Keratinocyte (primary cell): ENCODE data around the gene GSTCD. TPM values are rescaled to one million over a fixed set of nuclear protein-coding genes. Genes with fewer than 3 reads are reported as not detected.

Experiments
- DNase-seq: peaks from one replicate; pipeline ENCODE4 v3.0.0-alpha.2; 2011; ENCODE audit warnings: low read depth, missing footprints, low spot score
- FAIRE-seq: peaks from 2 replicates; lab custom pipeline; 2011; peaks lifted over from hg19 to GRCh38; lab: Jason Lieb, UNC
- H2AFZ ChIP-seq: 2 replicates; pipeline ENCODE4 v1.6.0; 2012; ENCODE audit warnings: low read length, control low read depth, inconsistent platforms; ENCODE audit not compliant: control insufficient read depth
- H3K27ac ChIP-seq: 2 replicates; pipeline ENCODE4 v1.5.1; 2011; ENCODE audit warnings: low read length; ENCODE audit not compliant: control insufficient read depth, insufficient read depth
- H3K27me3 ChIP-seq: 3 replicates; pipeline ENCODE4 v1.6.0; 2011; ENCODE audit warnings: low read length; ENCODE audit not compliant: control insufficient read depth, insufficient read depth; ENCODE audit errors: extremely low read depth
- H3K36me3 ChIP-seq, 2 experiments: 2 replicates in 1 of 2; 3 replicates in 1 of 2; pipeline ENCODE4 v1.5.1; 2011; ENCODE audit warnings: low read length in 2 of 2, mild to moderate bottlenecking in 1 of 2; ENCODE audit not compliant: control insufficient read depth in 2 of 2, insufficient read depth in 2 of 2; ENCODE audit errors: extremely low read depth in 1 of 2
- H3K4me1 ChIP-seq: 3 replicates; pipeline ENCODE4 v1.5.1; 2011; ENCODE audit warnings: low read length; ENCODE audit not compliant: control insufficient read depth, insufficient read depth; ENCODE audit errors: extremely low read depth
- H3K4me2 ChIP-seq: 3 replicates; pipeline ENCODE4 v1.6.0; 2011; ENCODE audit warnings: low read depth, low read length; ENCODE audit not compliant: control insufficient read depth, insufficient read depth; ENCODE audit errors: extremely low read depth
- H3K4me3 ChIP-seq, 3 experiments: fragments of 200-600 bp in 1 of 3; sonication (generic) in 1 of 3; 2 replicates in 2 of 3; 3 replicates in 1 of 3; pipeline ENCODE4 v1.5.1; 2011 to 2016; ENCODE audit warnings: low read length in 3 of 3, mild to moderate bottlenecking in 3 of 3, control low read depth in 2 of 3, inconsistent platforms in 1 of 3, low read depth in 1 of 3, mixed read lengths in 1 of 3, mixed run types in 1 of 3, moderate library complexity in 1 of 3; ENCODE audit not compliant: control insufficient read depth in 2 of 3, insufficient read depth in 2 of 3; ENCODE audit errors: extremely low read depth in 1 of 3
- H3K79me2 ChIP-seq: 2 replicates; pipeline ENCODE4 v1.6.0; 2012; ENCODE audit warnings: low read length; ENCODE audit not compliant: control insufficient read depth, insufficient read depth
- H3K9ac ChIP-seq: 3 replicates; pipeline ENCODE4 v1.6.0; 2011; ENCODE audit warnings: low read length; ENCODE audit not compliant: control insufficient read depth, insufficient read depth; ENCODE audit errors: extremely low read depth
- H3K9me1 ChIP-seq: 3 replicates; pipeline ENCODE4 v1.6.0; 2011; ENCODE audit warnings: low read length; ENCODE audit not compliant: control insufficient read depth, insufficient read depth; ENCODE audit errors: extremely low read depth
- H3K9me3 ChIP-seq: 2 replicates; pipeline ENCODE4 v1.5.1; 2012; ENCODE audit warnings: low read depth, low read length; ENCODE audit not compliant: control insufficient read depth
- H4K20me1 ChIP-seq: 3 replicates; pipeline ENCODE4 v1.6.0; 2011; ENCODE audit warnings: low read length; ENCODE audit not compliant: control insufficient read depth, insufficient read depth; ENCODE audit errors: extremely low read depth
- CTCF ChIP-seq, 3 experiments: IDR thresholded peaks in 1 of 3; conservative IDR thresholded peaks in 1 of 3; optimal IDR thresholded peaks in 1 of 3; 2 replicates in 2 of 3; 3 replicates in 1 of 3; pipeline versions ENCODE3 to v1.5.1; 2011; ENCODE audit warnings: low read length in 3 of 3, mild to moderate bottlenecking in 3 of 3, moderate library complexity in 2 of 3, control low read depth in 1 of 3, inconsistent platforms in 1 of 3; ENCODE audit not compliant: insufficient read depth in 2 of 3; ENCODE audit errors: extremely low read depth in 1 of 3
- EZH2 ChIP-seq: IDR thresholded peaks from one replicate; pipeline ENCODE4 v1.6.1; 2012; ENCODE audit warnings: inconsistent platforms, mild to moderate bottlenecking, low read length, moderate library complexity
- dilution Hi-C: fragments of 300-500 bp; cut with MboI; formaldehyde crosslinking; loops from one replicate; pipeline ENCODE4 v1.7.0; 2020; ENCODE audit warnings: low sequenced_read_pairs; ENCODE audit not compliant: extremely low pct_ligation_motif_present
- polyA plus RNA-seq, 5 experiments: library from polyadenylated mRNA; depleted of rRNA in 3 of 5; stranded (reverse) in 3 of 5; stranded (forward) in 1 of 5; unstranded in 1 of 5; fragments of >200 nt; gene quantifications; 1 replicate in 1 of 5; 2 replicates in 3 of 5; 3 replicates in 1 of 5; pipeline versions ENCODE4 v1.2.1 to v1.2.3, GENCODE V29; 2011 to 2012; ENCODE audit warnings: missing spikeins in 2 of 5, low read depth in 1 of 5, low replicate concordance in 1 of 5

GSTCD gene
- polyA plus RNA-seq, 1 donor (not counting 4 experiments of a cell fraction or from before 2014, with no cell fraction given) = 23.2 TPM

GRCh38 chr4:105831189-105831588, 122.6 kb downstream of the GSTCD start:
- no peak overlapping the region for H3K4me2 ChIP-seq
- FAIRE-seq (no peak), DNase-seq (no peak)
- TF ChIP-seq CTCF (optimal IDR thresholded peaks at IDR 0.05 in 1 of 3, IDR thresholded peaks at IDR 0.05 in 1 of 3, conservative IDR thresholded peaks at IDR 0.05 in 1 of 3; ENCODE audit: extremely low read depth in 1 of 3, insufficient read depth in 2 of 3, low read length in 3 of 3) (no peak), EZH2 (no peak)
- H3K4me1 ChIP-seq = no peaks in the 10 kb centered on the region
- H4K20me1 ChIP-seq = no peaks in the 10 kb centered on the region
- no peaks in the 10 kb centered on the region for H3K9me1 ChIP-seq
- no peak overlapping the region for H3K27ac ChIP-seq
- no peak overlapping the region for H2AFZ ChIP-seq
- H3K9ac ChIP-seq = no peak overlapping the region
- no peak overlapping the region for H3K4me3 ChIP-seq
- H3K9me3 ChIP-seq = no peaks in the 10 kb centered on the region
- H3K36me3 ChIP-seq = peaks cover 0 to 4% of the 10 kb centered on the region in 2 experiments
- dilution Hi-C loops = no loop called here
- no peaks in the 10 kb centered on the region for H3K27me3 ChIP-seq
- H3K79me2 ChIP-seq = no peaks in the 10 kb centered on the region

GRCh38 chr4:105835177-105835576, 126.6 kb downstream of the GSTCD start:
- H3K27ac ChIP-seq = no peak overlapping the region
- no peak for FAIRE-seq

More at GRCh38 chr4:105835177-105835576, 126.6 kb downstream of the GSTCD start:
- no peak for DNase-seq
- TF ChIP-seq CTCF (optimal IDR thresholded peaks at IDR 0.05 in 1 of 3, IDR thresholded peaks at IDR 0.05 in 1 of 3, conservative IDR thresholded peaks at IDR 0.05 in 1 of 3; ENCODE audit: extremely low read depth in 1 of 3, insufficient read depth in 2 of 3, low read length in 3 of 3) = no peak
- no peak for TF ChIP-seq EZH2
- no peaks in the 10 kb centered on the region for H3K9me1 ChIP-seq
- no peaks in the 10 kb centered on the region for H3K4me1 ChIP-seq
- H3K9ac ChIP-seq = no peak overlapping the region
- dilution Hi-C loops = no loop called here
- H4K20me1 ChIP-seq = no peaks in the 10 kb centered on the region
- H3K4me3 ChIP-seq = no peak overlapping the region
- H3K79me2 ChIP-seq = no peaks in the 10 kb centered on the region
- H3K36me3 ChIP-seq = peaks cover 0 to 5% of the 10 kb centered on the region in 2 experiments
- H3K27me3 ChIP-seq = no peaks in the 10 kb centered on the region
- H2AFZ ChIP-seq = no peak overlapping the region
- no peaks in the 10 kb centered on the region for H3K9me3 ChIP-seq
- H3K4me2 ChIP-seq = no peak overlapping the region
